ENCODE results near the gene RAD21L1. TPM values are rescaled to one million over a fixed set of nuclear protein-coding genes. Genes with fewer than 3 reads are reported as not detected.

The RAD21L1 gene
- polyA plus RNA-seq, 1 donor, result not detected

- DNase-seq, result no peak
These were observed 46.7 kb downstream of the RAD21L1 start for GRCh38 chr20:1272368-1273100.

GRCh38 chr20:1273366-1273765 lies 47.5 kb downstream of the RAD21L1 start:
- no peak for DNase-seq

GRCh38 chr20:1274485-1275311 lies 48.9 kb downstream of the RAD21L1 start:
- no peak for DNase-seq

GRCh38 chr20:1275919-1276318 lies 50.1 kb downstream of the RAD21L1 start:
- DNase-seq, result no peak

- DNase-seq, result no peak
These were observed 51.9 kb downstream of the RAD21L1 start for GRCh38 chr20:1277529-1278322.

GRCh38 chr20:1278993-1279392 lies 53.1 kb downstream of the RAD21L1 start:
- no peak for DNase-seq

GRCh38 chr20:1280195-1281102 lies 54.6 kb downstream of the RAD21L1 start:
- no peak for DNase-seq

GRCh38 chr20:1281279-1282057 lies 55.6 kb downstream of the RAD21L1 start:
- DNase-seq, result no peak

GRCh38 chr20:1282966-1283365 lies 57.1 kb downstream of the RAD21L1 start:
- DNase-seq, result no peak

GRCh38 chr20:1283522-1284510 lies 58.0 kb downstream of the RAD21L1 start:
- DNase-seq, result no peak

- DNase-seq, result no peak
These were observed 60.6 kb downstream of the RAD21L1 start for GRCh38 chr20:1286267-1287024.

GRCh38 chr20:1287306-1287705 lies 61.5 kb downstream of the RAD21L1 start:
- no peak for DNase-seq

GRCh38 chr20:1287787-1288569 lies 62.1 kb downstream of the RAD21L1 start:
- no peak for DNase-seq

- no peak for DNase-seq
These were observed 65.4 kb downstream of the RAD21L1 start for GRCh38 chr20:1291191-1291741.

- no peak for DNase-seq
These were observed 66.8 kb downstream of the RAD21L1 start for GRCh38 chr20:1292620-1293019.

- no peak for DNase-seq
These were observed 68.0 kb downstream of the RAD21L1 start for GRCh38 chr20:1293641-1294379.

- DNase-seq, result no peak
These were observed 68.7 kb downstream of the RAD21L1 start for GRCh38 chr20:1294497-1294896.
